ENCODE results near the gene CFAP92.

DNA sequence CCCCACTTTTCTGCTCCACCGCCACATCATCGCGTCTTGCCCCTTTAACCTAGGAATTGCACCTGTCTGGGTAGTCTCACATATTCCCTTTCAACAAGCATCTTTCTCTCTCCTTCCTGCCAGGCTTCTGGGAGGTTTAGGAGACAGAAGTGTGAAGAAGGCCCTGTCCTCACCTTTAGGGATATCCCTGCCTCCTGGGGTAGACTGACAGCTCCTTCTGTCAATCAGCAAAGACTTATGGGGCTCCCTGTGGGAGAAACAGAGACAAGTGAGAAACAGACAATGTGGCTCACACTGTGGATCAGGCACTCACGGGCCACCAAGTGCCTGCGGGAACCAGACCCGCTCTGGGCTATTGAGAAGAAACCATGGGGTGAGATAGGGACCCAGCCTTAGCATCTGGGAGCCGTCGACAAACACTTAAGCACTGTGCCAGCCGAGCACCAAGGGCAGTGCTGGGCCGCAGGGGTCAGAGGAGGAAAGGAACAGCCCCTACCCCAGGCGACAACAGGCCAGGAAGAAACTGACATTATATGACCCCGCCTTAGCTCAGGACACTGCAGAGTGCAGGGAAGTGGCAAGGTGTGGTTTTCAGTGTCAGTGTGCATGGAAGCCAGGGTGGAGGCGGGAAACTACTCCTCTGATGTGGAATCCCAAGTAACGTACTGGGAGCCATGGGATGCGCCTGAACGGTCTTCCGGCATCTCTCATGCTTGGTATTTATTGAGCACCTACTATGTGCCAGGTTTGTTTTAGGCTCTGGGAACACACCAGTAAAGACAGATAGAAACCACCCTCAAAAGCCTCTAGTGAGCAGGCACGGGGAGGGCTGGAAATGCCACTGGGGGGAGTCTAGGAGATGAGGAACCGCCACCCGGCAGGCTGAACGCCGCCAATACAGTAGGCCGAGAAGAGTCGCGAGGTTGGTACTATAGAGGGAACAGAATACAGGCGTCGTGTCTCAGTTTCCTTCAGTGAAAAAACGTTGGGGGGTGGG is 9.0 kb upstream of the CFAP92 start:
- TF ChIP-seq YY1 (IDR thresholded peaks at IDR 0.05; ENCODE audit: insufficient read depth, insufficient read length) (no peak), ZNF274 (IDR thresholded peaks at IDR 0.05; ENCODE audit: low read depth, low read length) (no peak)
